NCI-H510A (cell line): ENCODE results near the gene PRPF6.
A peak's percentile ranks its signal among the peaks of the same experiment; 100 is the strongest.

ENCODE experiments used
- DNase-seq: peaks from one replicate; lab custom pipeline; 2025; lab: John Stamatoyannopoulos, UW

The PRPF6 gene

GRCh38 chr20:64035933-64036345 lies 55.0 kb downstream of the PRPF6 start, which contains the start of gene C20orf204:
TSS of gene C20orf204 (plus strand) at chr20:64036182. CDS start at chr20:64036324, 142 bp downstream.
- DNase-seq, result no peak

- no peak for DNase-seq
Measured at GRCh38 chr20:64036346-64037198, 55.6 kb downstream of the PRPF6 start.

- no peak for DNase-seq
Measured at GRCh38 chr20:64037199-64037497, 56.2 kb downstream of the PRPF6 start.

- peak; percentile 17 for DNase-seq
Measured at GRCh38 chr20:64037498-64038213, 56.7 kb downstream of the PRPF6 start.

GRCh38 chr20:64038224-64038564 lies 57.3 kb downstream of the PRPF6 start:
- DNase-seq, result no peak

GRCh38 chr20:64038565-64039292 lies 57.8 kb downstream of the PRPF6 start:
- peak; percentile 76 for DNase-seq

- DNase-seq, result no peak
Measured at GRCh38 chr20:64039293-64040160, 58.6 kb downstream of the PRPF6 start.

- DNase-seq, result no peak
Measured at GRCh38 chr20:64040231-64041039, 59.5 kb downstream of the PRPF6 start.

GRCh38 chr20:64041040-64041780 lies 60.3 kb downstream of the PRPF6 start:
- DNase-seq, result no peak

- DNase-seq, result no peak
Measured at GRCh38 chr20:64041781-64042053, 60.8 kb downstream of the PRPF6 start.

GRCh38 chr20:64042054-64042781 lies 61.3 kb downstream of the PRPF6 start:
- DNase-seq, result no peak

- no peak for DNase-seq
Measured at GRCh38 chr20:64043768-64044167, 62.8 kb downstream of the PRPF6 start.

GRCh38 chr20:64044484-64045247 lies 63.7 kb downstream of the PRPF6 start:
- no peak for DNase-seq

- no peak for DNase-seq
Measured at GRCh38 chr20:64045346-64046011, 64.5 kb downstream of the PRPF6 start.

- DNase-seq, result no peak
Measured at GRCh38 chr20:64047046-64047389, 66.1 kb downstream of the PRPF6 start.

- no peak for DNase-seq
Measured at GRCh38 chr20:64047968-64048401, 67.1 kb downstream of the PRPF6 start.

GRCh38 chr20:64048402-64049044 lies 67.6 kb downstream of the PRPF6 start:
- DNase-seq, result no peak
